Measurements from ENCODE around the gene CCDC195.

Gene CCDC195

GRCh38 chr2:224722770-224723169 lies 6.6 kb upstream of the CCDC195 start:
- Histone ChIP-seq H3K36me3 (ENCODE audit: insufficient read depth, insufficient read length, low read length) (no peaks in the 10 kb centered on the region), H3K9ac (ENCODE audit: insufficient read length, low read depth) (no peak overlapping the region), H3K27me3 (ENCODE audit: insufficient read depth, insufficient read length) (no peaks in the 10 kb centered on the region), H3K9me3 (ENCODE audit: insufficient read depth, low read length) (peaks cover 5% of the 10 kb centered on the region; the same call in 1 of the 2 replicates), H3K4me1 (ENCODE audit: insufficient read depth, insufficient read length) (no peaks in the 10 kb centered on the region), H3K4me3 (ENCODE audit: insufficient read length, low read depth) (no peak overlapping the region)
- TF ChIP-seq SUZ12 (IDR thresholded peaks at IDR 0.05; ENCODE audit: extremely low read depth, insufficient read depth, insufficient read length) (no peak), ZNF274 (IDR thresholded peaks at IDR 0.05; ENCODE audit: low read depth, low read length) (no peak), YY1 (IDR thresholded peaks at IDR 0.05; ENCODE audit: insufficient read depth, insufficient read length) (no peak)
- DNase-seq (ENCODE audit: low read depth, low spot score), result no peak

- no peak for TF ChIP-seq ZNF274 (IDR thresholded peaks at IDR 0.05; ENCODE audit: low read depth, low read length)
- TF ChIP-seq YY1 (IDR thresholded peaks at IDR 0.05; ENCODE audit: insufficient read depth, insufficient read length), result no peak
- no peak for TF ChIP-seq SUZ12 (IDR thresholded peaks at IDR 0.05; ENCODE audit: extremely low read depth, insufficient read depth, insufficient read length)
Observed at GRCh38 chr2:224722250-224722649, 6.1 kb upstream of the CCDC195 start.

GRCh38 chr2:224716921-224717320 lies 756 bp upstream of the CCDC195 start:
- Histone ChIP-seq H3K36me3 (ENCODE audit: insufficient read depth, insufficient read length, low read length) (no peaks in the 10 kb centered on the region), H3K27me3 (ENCODE audit: insufficient read depth, insufficient read length) (no peaks in the 10 kb centered on the region), H3K4me1 (ENCODE audit: insufficient read depth, insufficient read length) (no peaks in the 10 kb centered on the region), H3K4me3 (ENCODE audit: insufficient read length, low read depth) (no peak overlapping the region), H3K9me3 (ENCODE audit: insufficient read depth, low read length) (peaks cover 5% of the 10 kb centered on the region; the same call in 1 of the 2 replicates), H3K9ac (ENCODE audit: insufficient read length, low read depth) (no peak overlapping the region)
- DNase-seq (ENCODE audit: low read depth, low spot score), result no peak
- no peak for TF ChIP-seq ZNF274 (IDR thresholded peaks at IDR 0.05; ENCODE audit: low read depth, low read length)
- no peak for TF ChIP-seq SUZ12 (IDR thresholded peaks at IDR 0.05; ENCODE audit: extremely low read depth, insufficient read depth, insufficient read length)
- no peak for TF ChIP-seq YY1 (IDR thresholded peaks at IDR 0.05; ENCODE audit: insufficient read depth, insufficient read length)

More at GRCh38 chr2:224722250-224722649, 6.1 kb upstream of the CCDC195 start:
- Histone ChIP-seq H3K4me3 (ENCODE audit: insufficient read length, low read depth) (no peak overlapping the region), H3K9me3 (ENCODE audit: insufficient read depth, low read length) (peaks cover 5% of the 10 kb centered on the region; the same call in 1 of the 2 replicates), H3K9ac (ENCODE audit: insufficient read length, low read depth) (no peak overlapping the region), H3K36me3 (ENCODE audit: insufficient read depth, insufficient read length, low read length) (no peaks in the 10 kb centered on the region), H3K4me1 (ENCODE audit: insufficient read depth, insufficient read length) (no peaks in the 10 kb centered on the region), H3K27me3 (ENCODE audit: insufficient read depth, insufficient read length) (no peaks in the 10 kb centered on the region)
- DNase-seq (ENCODE audit: low read depth, low spot score), result peak; percentile 5

GRCh38 chr2:224711859-224712665 lies 4.1 kb downstream of the CCDC195 start:
- H3K36me3 ChIP-seq (ENCODE audit: insufficient read depth, insufficient read length, low read length), result no peaks in the 10 kb centered on the region
- no peak for TF ChIP-seq YY1 (IDR thresholded peaks at IDR 0.05; ENCODE audit: insufficient read depth, insufficient read length)
- no peak for TF ChIP-seq SUZ12 (IDR thresholded peaks at IDR 0.05; ENCODE audit: extremely low read depth, insufficient read depth, insufficient read length)
- no peak for TF ChIP-seq ZNF274 (IDR thresholded peaks at IDR 0.05; ENCODE audit: low read depth, low read length)
- no peak overlapping the region for H3K4me3 ChIP-seq (ENCODE audit: insufficient read length, low read depth)
- H3K9ac ChIP-seq (ENCODE audit: insufficient read length, low read depth), result no peak overlapping the region
- no peak for DNase-seq (ENCODE audit: low read depth, low spot score)
- H3K4me1 ChIP-seq (ENCODE audit: insufficient read depth, insufficient read length), result no peaks in the 10 kb centered on the region
- H3K9me3 ChIP-seq (ENCODE audit: insufficient read depth, low read length), result no peaks in the 10 kb centered on the region
- no peaks in the 10 kb centered on the region for H3K27me3 ChIP-seq (ENCODE audit: insufficient read depth, insufficient read length)

GRCh38 chr2:224711381-224711780 lies 4.8 kb downstream of the CCDC195 start:
- Histone ChIP-seq H3K4me3 (ENCODE audit: insufficient read length, low read depth) (no peak overlapping the region), H3K9me3 (ENCODE audit: insufficient read depth, low read length) (no peaks in the 10 kb centered on the region), H3K9ac (ENCODE audit: insufficient read length, low read depth) (no peak overlapping the region), H3K27me3 (ENCODE audit: insufficient read depth, insufficient read length) (no peaks in the 10 kb centered on the region), H3K4me1 (ENCODE audit: insufficient read depth, insufficient read length) (no peaks in the 10 kb centered on the region), H3K36me3 (ENCODE audit: insufficient read depth, insufficient read length, low read length) (no peaks in the 10 kb centered on the region)
- TF ChIP-seq YY1 (IDR thresholded peaks at IDR 0.05; ENCODE audit: insufficient read depth, insufficient read length), result no peak
- TF ChIP-seq SUZ12 (IDR thresholded peaks at IDR 0.05; ENCODE audit: extremely low read depth, insufficient read depth, insufficient read length), result no peak
- TF ChIP-seq ZNF274 (IDR thresholded peaks at IDR 0.05; ENCODE audit: low read depth, low read length), result no peak
- no peak for DNase-seq (ENCODE audit: low read depth, low spot score)

GRCh38 chr2:224709301-224709700 lies 6.9 kb downstream of the CCDC195 start:
- no peak for DNase-seq (ENCODE audit: low read depth, low spot score)
- H3K4me3 ChIP-seq (ENCODE audit: insufficient read length, low read depth), result no peak overlapping the region
- H3K9ac ChIP-seq (ENCODE audit: insufficient read length, low read depth), result no peak overlapping the region
- no peaks in the 10 kb centered on the region for H3K9me3 ChIP-seq (ENCODE audit: insufficient read depth, low read length)
- no peaks in the 10 kb centered on the region for H3K4me1 ChIP-seq (ENCODE audit: insufficient read depth, insufficient read length)
- TF ChIP-seq ZNF274 (IDR thresholded peaks at IDR 0.05; ENCODE audit: low read depth, low read length) (no peak), SUZ12 (IDR thresholded peaks at IDR 0.05; ENCODE audit: extremely low read depth, insufficient read depth, insufficient read length) (no peak), YY1 (IDR thresholded peaks at IDR 0.05; ENCODE audit: insufficient read depth, insufficient read length) (no peak)
- no peaks in the 10 kb centered on the region for H3K36me3 ChIP-seq (ENCODE audit: insufficient read depth, insufficient read length, low read length)
- H3K27me3 ChIP-seq (ENCODE audit: insufficient read depth, insufficient read length), result no peaks in the 10 kb centered on the region

- H3K4me3 ChIP-seq (ENCODE audit: insufficient read length, low read depth), result no peak overlapping the region
- no peak overlapping the region for H3K9ac ChIP-seq (ENCODE audit: insufficient read length, low read depth)
- H3K27me3 ChIP-seq (ENCODE audit: insufficient read depth, insufficient read length), result no peaks in the 10 kb centered on the region
- no peaks in the 10 kb centered on the region for H3K9me3 ChIP-seq (ENCODE audit: insufficient read depth, low read length)
- DNase-seq (ENCODE audit: low read depth, low spot score), result no peak
- TF ChIP-seq SUZ12 (IDR thresholded peaks at IDR 0.05; ENCODE audit: extremely low read depth, insufficient read depth, insufficient read length) (no peak), ZNF274 (IDR thresholded peaks at IDR 0.05; ENCODE audit: low read depth, low read length) (no peak), YY1 (IDR thresholded peaks at IDR 0.05; ENCODE audit: insufficient read depth, insufficient read length) (no peak)
- no peaks in the 10 kb centered on the region for H3K4me1 ChIP-seq (ENCODE audit: insufficient read depth, insufficient read length)
- no peaks in the 10 kb centered on the region for H3K36me3 ChIP-seq (ENCODE audit: insufficient read depth, insufficient read length, low read length)
Observed at GRCh38 chr2:224694502-224694901, 21.7 kb downstream of the CCDC195 start.
